HG02840 (cell line): ENCODE results near the gene MEG3.

Experiments used
- ATAC-seq: cut with Tn5 transposase; IDR thresholded peaks from one replicate; pipeline ENCODE4 v1.9.1; 2021; ENCODE audit warnings: mild to moderate bottlenecking, moderate library complexity, moderate number of reproducible peaks; ENCODE audit not compliant: unreplicated experiment, low FRiP score

MEG3 gene

GRCh38 chr14:100905166-100905565 is 79.2 kb downstream of the MEG3 start:
- no peak for ATAC-seq

- ATAC-seq = no peak
These were observed 80.5 kb downstream of the MEG3 start for GRCh38 chr14:100906420-100906819.

DNA sequence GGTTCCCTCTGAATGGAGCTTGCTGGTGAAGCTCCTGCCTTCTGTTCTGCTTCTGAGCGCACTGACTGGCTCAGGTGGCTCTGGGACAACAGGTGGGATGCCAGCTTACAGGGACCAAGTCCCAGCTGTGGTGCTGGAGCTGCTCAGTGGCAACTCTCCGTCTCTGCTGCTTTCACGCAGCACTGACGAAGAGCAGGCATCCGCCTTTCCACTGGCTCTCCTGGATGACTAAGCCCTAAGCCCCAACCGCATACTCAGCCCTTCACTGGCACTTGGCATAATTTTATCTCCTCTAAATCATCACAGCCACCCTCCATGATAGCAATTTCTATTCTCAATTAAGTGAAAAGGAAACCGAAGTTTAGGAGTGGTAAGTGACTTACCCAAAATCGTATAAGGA is 81.3 kb downstream of the MEG3 start:
- no peak for ATAC-seq

- ATAC-seq = no peak
These were observed 83.5 kb downstream of the MEG3 start for GRCh38 chr14:100909439-100909838.
